Kidney epithelial cell (primary cell): ENCODE data around the gene TMEM184A. TPM values are rescaled to one million over a fixed set of nuclear protein-coding genes. Genes with fewer than 3 reads are reported as not detected.

Experiments used
- DNase-seq: peaks from one replicate; pipeline ENCODE4 v3.0.0-alpha.2; 2010; ENCODE audit warnings: low read depth
- H3K27me3 ChIP-seq: 2 replicates; pipeline ENCODE4 v1.6.0; 2011; ENCODE audit warnings: low read length; ENCODE audit not compliant: control insufficient read depth, insufficient read depth
- H3K36me3 ChIP-seq: 2 replicates; pipeline ENCODE4 v1.5.1; 2011; ENCODE audit warnings: low read length; ENCODE audit not compliant: control insufficient read depth, insufficient read depth
- H3K4me3 ChIP-seq: 2 replicates; pipeline ENCODE4 v1.5.1; 2011; ENCODE audit warnings: low read depth, mild to moderate bottlenecking, control low read depth, low read length
- total RNA-seq: library from RNA; depleted of rRNA; stranded (reverse); fragments of >200 nt; gene quantifications from 2 replicates; pipeline ENCODE4 v1.2.3, GENCODE V29; 2015
- TF ChIP-seq, protein P1 (sequence below): IDR thresholded peaks from 2 replicates; pipeline ENCODE4 v1.5.1; 2011; ENCODE audit warnings: mild to moderate bottlenecking, moderate library complexity, low read length, control low read depth, inconsistent platforms; ENCODE audit not compliant: insufficient read depth, poor library complexity, severe bottlenecking

TMEM184A gene
- total RNA-seq, 1 donor from 2014 or later: 5.7 TPM

DNA sequence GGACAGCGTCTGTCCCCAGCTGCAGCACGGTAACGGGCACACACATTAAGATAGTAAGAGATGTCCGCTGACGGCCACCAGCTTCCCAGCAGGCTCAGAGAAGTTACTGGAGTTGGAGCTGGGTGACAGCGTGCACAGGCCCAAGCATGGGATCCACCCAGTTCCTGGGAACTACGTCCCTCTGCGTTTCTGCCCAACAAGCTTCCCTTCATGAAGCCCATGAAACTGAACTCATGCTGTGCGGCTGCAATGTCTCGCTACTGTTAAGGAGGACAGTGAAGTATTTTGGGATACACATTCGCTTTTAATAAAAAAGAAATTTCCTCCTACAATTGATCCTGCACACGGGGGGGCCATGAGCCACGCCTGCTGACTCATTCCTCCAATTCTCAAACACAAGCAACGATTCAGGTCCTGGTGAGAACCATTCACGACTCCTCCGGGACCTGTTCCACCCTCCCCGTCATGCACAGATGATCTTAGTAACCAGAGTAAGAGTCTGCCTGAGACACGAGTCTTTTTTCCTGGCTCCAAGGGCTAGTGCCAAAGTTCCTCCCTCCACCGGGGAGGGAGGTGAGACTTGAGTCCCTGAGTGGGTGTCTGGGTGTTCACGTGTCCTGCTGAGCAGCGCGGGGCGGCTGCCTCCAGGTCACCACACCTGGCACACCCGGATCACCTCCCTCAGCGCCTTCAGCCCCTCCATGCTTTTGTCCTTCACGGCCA lies 11.2 kb upstream of the TMEM184A start:
- no peaks in the 10 kb centered on the region for H3K27me3 ChIP-seq
- DNase-seq: peak; percentile 65
- peaks cover 2% of the 10 kb centered on the region for H3K36me3 ChIP-seq
- H3K4me3 ChIP-seq: no peak overlapping the region
- TF ChIP-seq, protein P1, sequence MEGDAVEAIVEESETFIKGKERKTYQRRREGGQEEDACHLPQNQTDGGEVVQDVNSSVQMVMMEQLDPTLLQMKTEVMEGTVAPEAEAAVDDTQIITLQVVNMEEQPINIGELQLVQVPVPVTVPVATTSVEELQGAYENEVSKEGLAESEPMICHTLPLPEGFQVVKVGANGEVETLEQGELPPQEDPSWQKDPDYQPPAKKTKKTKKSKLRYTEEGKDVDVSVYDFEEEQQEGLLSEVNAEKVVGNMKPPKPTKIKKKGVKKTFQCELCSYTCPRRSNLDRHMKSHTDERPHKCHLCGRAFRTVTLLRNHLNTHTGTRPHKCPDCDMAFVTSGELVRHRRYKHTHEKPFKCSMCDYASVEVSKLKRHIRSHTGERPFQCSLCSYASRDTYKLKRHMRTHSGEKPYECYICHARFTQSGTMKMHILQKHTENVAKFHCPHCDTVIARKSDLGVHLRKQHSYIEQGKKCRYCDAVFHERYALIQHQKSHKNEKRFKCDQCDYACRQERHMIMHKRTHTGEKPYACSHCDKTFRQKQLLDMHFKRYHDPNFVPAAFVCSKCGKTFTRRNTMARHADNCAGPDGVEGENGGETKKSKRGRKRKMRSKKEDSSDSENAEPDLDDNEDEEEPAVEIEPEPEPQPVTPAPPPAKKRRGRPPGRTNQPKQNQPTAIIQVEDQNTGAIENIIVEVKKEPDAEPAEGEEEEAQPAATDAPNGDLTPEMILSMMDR: no peak

GRCh38 chr7:1566687-1567048 lies 10.7 kb upstream of the TMEM184A start:
- H3K4me3 ChIP-seq: no peak overlapping the region
- no peaks in the 10 kb centered on the region for H3K27me3 ChIP-seq
- no peak for DNase-seq
- TF ChIP-seq, protein P1: no peak
- H3K36me3 ChIP-seq: peaks cover 2% of the 10 kb centered on the region

DNA sequence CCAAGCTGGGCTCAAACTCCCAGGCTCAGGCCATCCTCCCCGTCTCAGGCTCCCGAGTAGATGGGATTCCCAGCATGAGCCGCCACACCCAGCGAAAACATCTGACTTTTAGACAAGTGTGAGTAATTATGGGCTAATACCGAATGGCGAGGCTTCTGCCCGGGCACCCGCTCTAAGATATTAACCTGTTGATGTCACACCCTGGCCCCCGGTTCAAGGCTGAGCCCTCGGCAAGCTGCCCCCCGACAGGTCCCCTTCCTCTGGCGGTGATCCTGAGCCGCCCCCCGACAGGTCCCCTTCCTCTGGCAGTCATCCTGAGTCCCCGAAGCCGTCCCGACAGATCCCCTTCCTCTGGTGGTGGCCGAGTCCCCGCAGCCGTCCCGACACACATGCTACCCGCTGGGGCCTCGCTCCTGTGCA lies 8.6 kb upstream of the TMEM184A start:
- no peak for DNase-seq
- Histone ChIP-seq H3K4me3 (no peak overlapping the region), H3K36me3 (peaks cover 2% of the 10 kb centered on the region), H3K27me3 (peaks cover 4% of the 10 kb centered on the region)
- TF ChIP-seq, protein P1: no peak

GRCh38 chr7:1563981-1564602 lies 8.1 kb upstream of the TMEM184A start:
- Histone ChIP-seq H3K4me3 (no peak overlapping the region), H3K36me3 (peaks cover 2% of the 10 kb centered on the region), H3K27me3 (peaks cover 4% of the 10 kb centered on the region)
- DNase-seq: no peak
- TF ChIP-seq, protein P1: no peak

GRCh38 chr7:1562597-1563051 lies 6.6 kb upstream of the TMEM184A start:
- TF ChIP-seq, protein P1: no peak
- Histone ChIP-seq H3K36me3 (peaks cover 2% of the 10 kb centered on the region), H3K27me3 (peaks cover 4% of the 10 kb centered on the region), H3K4me3 (no peak overlapping the region)
- no peak for DNase-seq
